H1 (cell line): ENCODE data around the gene TBX5. TPM values are rescaled to one million over a fixed set of nuclear protein-coding genes. Genes with fewer than 3 reads are reported as not detected.

Experiments used
- CTCF ChIA-PET: fragments of 300-600 bp; sonication (Branson Sonifier 250); formaldehyde crosslinking; loops from one replicate; lab custom pipeline; 2021; ENCODE audit not compliant: partially characterized antibody; lab: Charles Lee
- POLR2A ChIA-PET: fragments of 300-600 bp; sonication (Branson Sonifier 250); formaldehyde crosslinking; loops from one replicate; lab custom pipeline; 2021; ENCODE audit warnings: inconsistent platforms; ENCODE audit not compliant: partially characterized antibody; lab: Charles Lee
- DNase-seq, 2 experiments: peaks; one replicate each; pipeline versions ENCODE4 v3.0.0 to v3.0.0-alpha.2; 2010 to 2022; ENCODE audit warnings: low spot score in 2 of 2, low read depth in 1 of 2, mixed read lengths in 1 of 2
- FAIRE-seq: peaks from 2 replicates; lab custom pipeline; 2011; peaks lifted over from hg19 to GRCh38; lab: Jason Lieb, UNC
- H2AFZ ChIP-seq: 2 replicates; pipeline ENCODE4 v1.8.1; 2012; ENCODE audit warnings: low read length, inconsistent platforms
- H2AK5ac ChIP-seq: 2 replicates; pipeline ENCODE4 v1.6.1; 2013; ENCODE audit warnings: low read depth, low read length
- H2BK120ac ChIP-seq: replicated peaks from 2 replicates; pipeline ENCODE3; 2013; ENCODE audit warnings: low read depth, low read length, inconsistent platforms
- H2BK12ac ChIP-seq: 2 replicates; pipeline ENCODE4 v1.6.1; 2013; ENCODE audit warnings: low read depth, low read length
- H2BK15ac ChIP-seq: 2 replicates; pipeline ENCODE4 v1.6.1; 2013; ENCODE audit warnings: low read length
- H2BK20ac ChIP-seq: 2 replicates; pipeline ENCODE4 v1.6.1; 2013; ENCODE audit warnings: low read length
- H2BK5ac ChIP-seq: 2 replicates; pipeline ENCODE4 v1.6.1; 2013; ENCODE audit warnings: low read depth, low read length
- H3K14ac ChIP-seq: 2 replicates; pipeline ENCODE4 v1.6.1; 2013; ENCODE audit warnings: inconsistent platforms; ENCODE audit not compliant: insufficient read length
- H3K18ac ChIP-seq: 2 replicates; pipeline ENCODE4 v1.6.1; 2013; ENCODE audit warnings: low read length; ENCODE audit errors: extremely low read depth
- H3K23ac ChIP-seq: 2 replicates; pipeline ENCODE4 v1.6.1; 2013; ENCODE audit warnings: inconsistent platforms; ENCODE audit not compliant: insufficient read length
- H3K23me2 ChIP-seq: 2 replicates; pipeline ENCODE4 v1.6.1; 2013; ENCODE audit warnings: low read depth, low read length
- H3K27ac ChIP-seq: 2 replicates; pipeline ENCODE4 v1.6.1; 2011; ENCODE audit warnings: low read depth, low read length, inconsistent platforms
- H3K27me3 ChIP-seq, 4 experiments: replicated peaks in 1 of 4; 1 replicate in 1 of 4; 2 replicates in 3 of 4; pipeline versions ENCODE4 v1.6.1 to v1.8.1; 2011 to 2013; ENCODE audit warnings: low read length in 3 of 4, mild to moderate bottlenecking in 3 of 4, inconsistent platforms in 2 of 4, mixed read lengths in 2 of 4, moderate library complexity in 1 of 4; ENCODE audit not compliant: control insufficient read depth in 3 of 4, insufficient read depth in 3 of 4; ENCODE audit errors: extremely low read depth in 1 of 4
- H3K36me3 ChIP-seq, 4 experiments: 2 replicates each; pipeline versions ENCODE4 v1.6.1 to v1.8.1; 2011 to 2013; ENCODE audit warnings: mild to moderate bottlenecking in 4 of 4, low read length in 3 of 4, moderate library complexity in 2 of 4, control low read depth in 1 of 4, inconsistent platforms in 1 of 4; ENCODE audit not compliant: insufficient read depth in 4 of 4, control insufficient read depth in 2 of 4
- H3K4ac ChIP-seq: replicated peaks from 2 replicates; pipeline ENCODE3; 2013; ENCODE audit warnings: low read length, low read depth, mixed read lengths, inconsistent platforms; ENCODE audit not compliant: insufficient read length
- H3K4me1 ChIP-seq, 4 experiments: replicated peaks in 1 of 4; 1 replicate in 1 of 4; 2 replicates in 3 of 4; pipeline versions ENCODE4 v1.6.1 to v1.8.1; 2011 to 2013; ENCODE audit warnings: low read length in 3 of 4, inconsistent platforms in 2 of 4, mixed read lengths in 1 of 4; ENCODE audit not compliant: insufficient read depth in 4 of 4, control insufficient read depth in 3 of 4
- H3K4me2 ChIP-seq, 2 experiments: 2 replicates each; pipeline versions ENCODE4 v1.6.1 to v1.8.1; 2011 to 2013; ENCODE audit warnings: low read depth in 2 of 2, low read length in 2 of 2, control low read depth in 1 of 2, inconsistent platforms in 1 of 2, mild to moderate bottlenecking in 1 of 2; ENCODE audit not compliant: insufficient read depth in 1 of 2
- H3K4me3 ChIP-seq, 4 experiments: fragments of 200-600, 300-600 bp in 1 of 4; sonication (generic), shearing (Covaris generic), sonication (Bioruptor Twin) in 1 of 4; 2 replicates each; pipeline versions ENCODE4 v1.5.1 to v1.8.1; 2011 to 2016; ENCODE audit warnings: low read length in 4 of 4, low read depth in 3 of 4, control low read depth in 2 of 4, inconsistent platforms in 2 of 4, mild to moderate bottlenecking in 2 of 4, mixed read lengths in 1 of 4, moderate library complexity in 1 of 4; ENCODE audit not compliant: insufficient read depth in 2 of 4; ENCODE audit errors: extremely low read depth in 1 of 4
- H3K56ac ChIP-seq: replicated peaks from 2 replicates; pipeline ENCODE3; 2013; ENCODE audit warnings: low read depth, mild to moderate bottlenecking, mixed read lengths, low read length, inconsistent platforms; ENCODE audit not compliant: insufficient read length
- H3K79me1 ChIP-seq: 2 replicates; pipeline ENCODE4 v1.6.1; 2013; ENCODE audit warnings: low read depth, low read length, control low read depth
- H3K79me2 ChIP-seq, 2 experiments: 2 replicates each; pipeline versions ENCODE4 v1.6.1 to v1.8.1; 2012 to 2013; ENCODE audit warnings: low read length in 2 of 2, mild to moderate bottlenecking in 2 of 2, inconsistent platforms in 1 of 2; ENCODE audit not compliant: insufficient read depth in 2 of 2, control insufficient read depth in 1 of 2
- H3K9ac ChIP-seq, 4 experiments: replicated peaks in 1 of 4; 1 replicate in 1 of 4; 2 replicates in 3 of 4; pipeline versions ENCODE4 v1.6.1 to v1.8.1; 2011 to 2013; ENCODE audit warnings: low read depth in 3 of 4, low read length in 3 of 4, control low read depth in 2 of 4, mild to moderate bottlenecking in 2 of 4, moderate library complexity in 2 of 4, inconsistent platforms in 1 of 4; ENCODE audit errors: extremely low read depth in 1 of 4
- H3K9me3 ChIP-seq, 2 experiments: 2 replicates each; pipeline versions ENCODE4 v1.6.1 to v1.8.1; 2012 to 2013; ENCODE audit warnings: mild to moderate bottlenecking in 2 of 2, moderate library complexity in 2 of 2, control low read depth in 1 of 2, inconsistent platforms in 1 of 2, low read depth in 1 of 2, low read length in 1 of 2, mixed read lengths in 1 of 2; ENCODE audit not compliant: insufficient read depth in 2 of 2
- H4K20me1 ChIP-seq, 2 experiments: replicated peaks in 1 of 2; 2 replicates each; pipeline versions ENCODE3 to v1.8.1; 2011 to 2013; ENCODE audit warnings: inconsistent platforms in 2 of 2, low read length in 2 of 2, mild to moderate bottlenecking in 1 of 2; ENCODE audit not compliant: insufficient read depth in 2 of 2, control insufficient read depth in 1 of 2
- H4K5ac ChIP-seq: 2 replicates; pipeline ENCODE4 v1.6.1; 2013; ENCODE audit warnings: low read length, low read depth, mixed read lengths, inconsistent platforms; ENCODE audit not compliant: insufficient read length
- H4K8ac ChIP-seq: 2 replicates; pipeline ENCODE4 v1.8.0; 2013; ENCODE audit warnings: mild to moderate bottlenecking, moderate library complexity, low read length, inconsistent platforms; ENCODE audit not compliant: insufficient read depth; ENCODE audit errors: extremely low read depth
- H4K91ac ChIP-seq: replicated peaks from 2 replicates; pipeline ENCODE3; 2013; ENCODE audit warnings: low read length, mixed read lengths, inconsistent platforms; ENCODE audit not compliant: insufficient read length
- BACH1 ChIP-seq: IDR thresholded peaks from 2 replicates; pipeline ENCODE4 v1.6.1; 2012; ENCODE audit warnings: low read length, improper control_type of control experiment
- BRCA1 ChIP-seq: IDR thresholded peaks from 2 replicates; pipeline ENCODE4 v1.6.1; 2012; ENCODE audit warnings: low read depth, low read length, improper control_type of control experiment
- KDM4A ChIP-seq: IDR thresholded peaks from one replicate; pipeline ENCODE4 v1.7.1; 2012; ENCODE audit warnings: low read depth, mild to moderate bottlenecking, moderate library complexity, low read length, inconsistent platforms; ENCODE audit not compliant: severe bottlenecking
- MAFK ChIP-seq: IDR thresholded peaks from 2 replicates; pipeline ENCODE4 v1.6.1; 2012; ENCODE audit warnings: low read depth, mild to moderate bottlenecking, improper control_type of control experiment, low read length
- POLR2AphosphoS5 ChIP-seq: IDR thresholded peaks from 2 replicates; pipeline ENCODE4 v1.6.1; 2011; ENCODE audit warnings: low read depth, low read length
- RAD21 ChIP-seq, 2 experiments: IDR thresholded peaks in 1 of 2; conservative IDR thresholded peaks in 1 of 2; 2 replicates each; pipeline ENCODE4 v1.6.1; 2011; ENCODE audit warnings: low read depth in 2 of 2, low read length in 2 of 2, improper control_type of control experiment in 1 of 2, inconsistent platforms in 1 of 2, mild to moderate bottlenecking in 1 of 2, moderate library complexity in 1 of 2
- RBBP5 ChIP-seq: IDR thresholded peaks from 2 replicates; pipeline ENCODE4 v1.7.1; 2012; ENCODE audit warnings: low read depth, mild to moderate bottlenecking, inconsistent platforms, low read length, moderate library complexity, borderline replicate concordance
- SP4 ChIP-seq: IDR thresholded peaks from 2 replicates; pipeline ENCODE4 v1.6.1; 2012; ENCODE audit warnings: low read length, inconsistent platforms
- SUZ12 ChIP-seq: fragments of 200-600 bp; sonication (generic); IDR thresholded peaks from 2 replicates; pipeline ENCODE4 v1.6.1; 2012; ENCODE audit warnings: mild to moderate bottlenecking, inconsistent platforms, low read length, moderate library complexity, mixed read lengths
- TBP ChIP-seq: IDR thresholded peaks from 2 replicates; pipeline ENCODE4 v1.6.1; 2011; ENCODE audit warnings: low read depth, low read length, improper control_type of control experiment
- TCF12 ChIP-seq: IDR thresholded peaks from 2 replicates; pipeline ENCODE4 v1.6.1; 2011; ENCODE audit warnings: low read depth, mild to moderate bottlenecking, low read length
- WGBS, 2 experiments: shearing (Covaris generic) in 1 of 2; methylation state at CpG; one replicate each; pipeline versions ENCODE4 v1.1.6 to v1.1.7; 2013 to 2015; ENCODE audit warnings: low lambda C conversion rate in 2 of 2, mixed read lengths in 2 of 2, inconsistent platforms in 1 of 2, low coverage in 1 of 2, missing lambda C conversion rate in 1 of 2; ENCODE audit not compliant: insufficient replicate concordance in 2 of 2, insufficient coverage in 1 of 2, insufficient read length in 1 of 2; ENCODE audit errors: extremely low coverage in 1 of 2, missing lambda C conversion rate in 1 of 2; 5-methylcytosine and 5-hydroxymethylcytosine counted together
- polyA plus RNA-seq, 7 experiments: library from polyadenylated mRNA; depleted of rRNA in 3 of 7; stranded (reverse) in 5 of 7; unstranded in 2 of 7; fragments of >200 nt in 5 of 7; fragments of 200-250 nt in 2 of 7; gene quantifications; 1 replicate in 5 of 7; 2 replicates in 1 of 7; 4 replicates in 1 of 7; pipeline versions ENCODE4 v1.2.1 to v1.2.3, GENCODE V29; 2011 to 2013; ENCODE audit warnings: missing spikeins in 2 of 7, mixed read lengths in 2 of 7
- total RNA-seq: library from RNA; stranded (reverse); fragmentation: NEBNext Ultra II Directional; extraction: Animal tissue kit (Norgen Biotek cat#: 25700); gene quantifications from 2 replicates; pipeline ENCODE4 v1.2.1, GENCODE V29; 2021
- TF ChIP-seq, protein P1 (sequence below): IDR thresholded peaks from 2 replicates; pipeline ENCODE4 v1.6.1; 2011; ENCODE audit warnings: low read depth, mild to moderate bottlenecking, low read length; ENCODE audit not compliant: insufficient read depth

TBX5 gene
- total and polyA plus RNA-seq, 2 of the 8 experiments (the other 6 are each of a cell fraction or from before 2014, with no cell fraction given), result 0.05 TPM; not detected in 1

DNA sequence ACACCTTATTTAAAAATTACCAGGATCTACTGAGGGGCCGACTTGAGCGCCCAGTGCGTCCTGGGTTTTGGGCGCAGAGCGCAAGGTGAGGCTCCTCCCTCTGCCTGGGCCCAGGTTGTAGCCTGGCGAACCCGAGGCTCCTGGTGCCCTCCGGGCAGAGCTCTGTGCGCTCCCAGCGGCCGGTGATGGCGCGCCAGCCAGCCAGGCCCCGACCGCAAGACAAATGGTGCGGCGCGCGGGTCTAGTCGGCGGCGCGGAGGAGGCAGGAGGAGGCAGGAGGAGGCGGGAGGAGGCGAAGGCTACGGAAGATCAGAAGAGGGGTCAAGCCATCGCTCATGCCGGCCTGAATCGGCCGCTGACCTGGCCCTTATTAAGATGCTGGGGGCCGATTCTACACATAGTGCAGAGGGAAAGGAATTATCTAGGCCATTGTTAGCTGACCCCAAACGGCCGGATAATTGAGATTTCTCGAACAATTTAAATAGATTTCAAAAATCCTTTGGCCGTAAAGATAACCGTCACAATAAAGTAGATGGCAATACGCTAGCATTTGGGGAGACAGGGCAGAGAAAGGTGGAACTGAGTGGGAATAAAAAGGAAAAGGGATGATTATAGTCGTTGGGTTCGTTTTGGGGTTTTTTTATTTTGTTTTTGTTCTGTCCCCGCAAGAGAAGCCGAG, 2.8 kb downstream of the TBX5 start:
- WGBS, 2 experiments, result 2% methylated on average over 40 of the region's 41 CpGs; no CpG with 5 or more reads in 1 of the 2 experiments
- Histone ChIP-seq H2BK5ac (no peak overlapping the region), H2BK12ac (no peak overlapping the region), H3K56ac (no peak overlapping the region), H3K23me2 (no peaks in the 10 kb centered on the region), H3K14ac (no peak overlapping the region), H2AFZ (no peak overlapping the region), H4K5ac (no peak overlapping the region), H3K18ac (no peak overlapping the region), H4K91ac (no peak overlapping the region), H3K79me1 (no peaks in the 10 kb centered on the region), H3K4ac (no peak overlapping the region), H2BK20ac (no peak overlapping the region), H3K36me3 (no peaks in the 10 kb centered on the region; a peak in 1 of 8 replicates), H3K79me2 (no peaks in the 10 kb centered on the region), H3K4me1 (peaks cover 9 to 51% (median 25%) of the 10 kb centered on the region in 4 experiments), H3K23ac (no peak overlapping the region), H3K9ac (no peak overlapping the region), H4K8ac (no peak overlapping the region), H2BK120ac (no peak overlapping the region), H2BK15ac (no peak overlapping the region), H3K4me3 (0 out of 8 replicates have a peak overlapping the region, but pooled peaks of 1 of the 4 experiments have one; percentile 18), H3K27ac (no peak overlapping the region), H2AK5ac (no peak overlapping the region), H3K4me2 (peak overlapping the region; percentile 32 to 43; a peak in 3 of 4 replicates), H4K20me1 (peaks cover 13 to 38% of the 10 kb centered on the region in 2 experiments), H3K9me3 (no peaks in the 10 kb centered on the region; a peak in 1 of 4 replicates), H3K27me3 (peaks cover 98 to 100% (median 99%) of the 10 kb centered on the region in 4 experiments)
- peak; percentile 54 to 83 for DNase-seq
- FAIRE-seq, result no peak
- POLR2A ChIA-PET, result interaction anchor here (0.7 kb wide), 1 partner anchor 269 kb away, joined by 3 read pairs; no protein-coding TSS in a partner anchor
- CTCF ChIA-PET, result interaction anchor here (0.7 to 2.5 kb wide), 5 partner anchors 36 to 237 kb away, joined by 3 to 14 read pairs (median 3); no protein-coding TSS in a partner anchor
- TF ChIP-seq POLR2AphosphoS5, result no peak
- TF ChIP-seq TCF12, result 0 out of 2 replicates have a peak, but pooled peaks have one; percentile 9
- no peak for TF ChIP-seq BRCA1
- TF ChIP-seq TBP, result peak; percentile 64
- no peak for TF ChIP-seq BACH1
- TF ChIP-seq SP4, result no peak
- peak; percentile 45 for TF ChIP-seq SUZ12
- TF ChIP-seq KDM4A, result no peak
- TF ChIP-seq, protein P1, sequence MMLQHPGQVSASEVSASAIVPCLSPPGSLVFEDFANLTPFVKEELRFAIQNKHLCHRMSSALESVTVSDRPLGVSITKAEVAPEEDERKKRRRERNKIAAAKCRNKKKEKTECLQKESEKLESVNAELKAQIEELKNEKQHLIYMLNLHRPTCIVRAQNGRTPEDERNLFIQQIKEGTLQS, result no peak
- no peak for TF ChIP-seq RBBP5
- peak; percentile 64 to 78 for TF ChIP-seq RAD21 (IDR thresholded peaks at IDR 0.05 in 1 of 2, conservative IDR thresholded peaks at IDR 0.05 in 1 of 2; ENCODE audit: low read depth in 2 of 2, low read length in 2 of 2)
- TF ChIP-seq MAFK, result no peak
